ENCODE results near the gene IP6K3.

The IP6K3 gene

DNA sequence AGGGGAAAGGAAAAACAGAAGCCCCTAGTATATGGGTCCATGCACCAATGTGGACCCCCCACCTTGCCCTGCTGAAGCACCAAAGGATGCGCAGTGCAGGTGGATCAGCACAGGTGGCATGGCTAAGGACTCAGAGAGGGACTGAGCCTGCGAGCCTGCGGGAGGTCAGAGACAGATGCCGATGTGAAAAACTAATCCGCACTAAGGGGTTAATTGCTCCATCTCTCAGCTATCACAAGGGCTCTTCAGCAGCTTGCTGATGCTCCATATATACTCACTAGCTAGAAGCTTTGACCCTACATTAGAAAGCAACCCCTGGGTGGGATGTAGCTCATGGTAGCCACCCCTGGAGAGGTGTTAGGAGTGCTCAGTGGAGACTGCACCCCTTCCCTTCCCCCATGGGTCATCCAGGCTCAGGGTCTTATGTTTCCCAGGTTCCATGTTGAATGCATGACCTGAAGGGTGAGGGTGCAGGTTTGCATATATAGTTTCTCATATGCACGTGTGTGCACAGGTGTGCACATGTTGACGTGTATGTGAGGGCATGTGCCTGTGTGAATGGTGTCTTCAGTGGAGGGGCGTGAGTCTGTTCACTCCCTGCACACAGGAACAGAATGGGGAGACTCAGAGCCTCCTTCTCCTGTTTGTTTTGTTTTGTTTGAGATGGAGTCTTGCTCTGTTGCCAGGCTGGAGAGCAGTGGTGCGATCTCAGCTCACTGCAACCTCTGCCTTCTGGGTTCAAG, 13.4 kb upstream of the IP6K3 start:
- DNase-seq (ENCODE audit: low read depth) = no peak

DNA sequence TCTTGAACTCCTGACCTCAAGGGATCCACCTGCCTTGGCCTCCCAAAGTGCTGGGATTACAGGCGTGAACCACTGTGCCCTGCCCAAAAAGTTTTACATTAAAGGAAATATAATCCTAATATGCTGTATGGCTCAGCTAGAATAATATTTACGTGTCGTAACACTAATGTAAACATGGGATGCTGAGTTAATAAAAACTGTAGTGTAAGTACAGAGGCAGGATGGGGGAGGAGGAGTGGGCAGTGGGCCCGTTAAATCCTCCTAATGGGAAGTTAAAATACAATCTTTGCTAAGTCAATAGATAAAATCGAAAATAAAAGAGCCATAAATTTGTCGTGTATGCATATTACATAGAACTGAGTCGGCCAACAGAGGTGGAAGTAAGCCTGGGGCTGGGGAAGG, 12.1 kb upstream of the IP6K3 start:
- DNase-seq (ENCODE audit: low read depth) = no peak

GRCh38 chr6:33757906-33758305, 11.2 kb upstream of the IP6K3 start:
- DNase-seq (ENCODE audit: low read depth) = no peak

GRCh38 chr6:33757113-33757512, 10.4 kb upstream of the IP6K3 start:
- DNase-seq (ENCODE audit: low read depth) = no peak

DNA sequence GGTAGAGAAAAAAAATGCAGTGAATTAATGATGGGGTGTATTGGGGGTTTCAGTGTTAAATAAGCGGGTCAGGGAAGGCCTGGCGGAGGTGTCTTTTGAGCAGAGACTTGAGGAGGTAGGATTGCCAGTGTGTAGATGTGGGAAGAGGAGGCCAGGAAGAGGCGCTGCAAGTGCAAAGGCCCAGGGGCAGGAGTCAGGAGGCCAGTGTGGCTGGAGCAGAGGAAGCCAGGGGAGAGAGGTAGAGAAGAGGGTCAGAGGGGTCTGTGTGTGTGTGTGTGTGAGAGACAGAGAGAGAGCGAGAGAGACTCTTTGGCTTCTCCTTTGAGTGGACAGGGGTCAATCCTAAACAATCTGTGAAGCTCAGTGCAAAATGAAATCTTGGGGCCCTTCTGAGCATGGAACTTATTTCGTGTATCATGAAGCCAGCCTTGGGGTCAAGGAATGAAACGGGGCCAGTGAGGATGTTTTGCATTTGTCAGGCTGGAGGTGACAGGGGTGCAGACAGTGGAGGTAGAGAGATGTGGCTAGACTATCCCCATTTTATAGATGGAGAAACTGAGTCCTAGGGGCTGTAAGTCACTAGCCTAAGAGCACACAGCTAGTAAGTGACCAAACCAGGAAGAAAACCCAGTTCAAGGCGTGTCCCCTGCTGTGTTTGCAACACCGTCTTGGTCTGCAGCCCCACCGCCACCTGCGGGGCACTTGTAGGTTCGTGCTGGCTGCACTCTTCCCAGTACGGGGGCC, 9.7 kb upstream of the IP6K3 start:
- no peak for DNase-seq (ENCODE audit: low read depth)

DNA sequence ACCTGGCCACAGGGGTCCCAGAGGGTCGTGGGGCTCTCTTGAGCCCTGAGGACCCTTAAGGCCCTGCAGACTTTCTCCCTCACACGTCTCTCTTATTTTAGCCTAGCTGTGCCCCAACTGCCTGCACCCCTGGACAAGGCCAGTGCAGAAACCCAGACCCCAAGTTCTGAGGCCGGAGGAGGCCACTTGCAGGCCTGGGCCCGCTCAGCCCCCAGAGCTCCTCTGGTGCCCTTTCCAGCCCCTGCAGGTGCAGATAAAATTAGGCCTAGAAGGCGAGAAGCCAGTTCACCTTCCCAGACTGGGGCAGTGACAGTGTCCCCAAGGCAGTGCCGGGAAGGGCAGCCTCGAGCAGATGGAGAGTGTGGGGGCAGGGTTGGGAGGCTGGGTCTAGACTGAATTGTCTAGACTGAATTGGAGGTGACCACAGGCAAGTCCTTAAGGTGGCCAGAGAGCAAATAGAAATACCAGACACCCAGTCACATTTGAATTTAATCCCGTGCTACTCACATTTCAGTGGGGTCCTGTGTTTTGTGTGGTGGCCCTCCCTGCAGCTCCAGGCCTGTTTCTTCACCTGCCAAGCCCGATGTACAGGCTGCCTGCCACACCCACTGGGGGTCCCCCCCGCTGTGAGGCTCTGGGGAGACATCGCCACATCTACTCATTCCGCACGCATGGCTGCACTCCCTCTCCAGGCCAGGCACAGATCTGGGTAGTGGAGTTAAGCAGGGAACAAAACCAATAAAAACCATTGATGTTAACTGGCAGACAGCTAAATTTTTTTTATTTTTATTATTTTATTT, 8.6 kb upstream of the IP6K3 start:
- no peak for DNase-seq (ENCODE audit: low read depth)

- DNase-seq (ENCODE audit: low read depth) = no peak
Measured at GRCh38 chr6:33754222-33754621, 7.5 kb upstream of the IP6K3 start.

DNA sequence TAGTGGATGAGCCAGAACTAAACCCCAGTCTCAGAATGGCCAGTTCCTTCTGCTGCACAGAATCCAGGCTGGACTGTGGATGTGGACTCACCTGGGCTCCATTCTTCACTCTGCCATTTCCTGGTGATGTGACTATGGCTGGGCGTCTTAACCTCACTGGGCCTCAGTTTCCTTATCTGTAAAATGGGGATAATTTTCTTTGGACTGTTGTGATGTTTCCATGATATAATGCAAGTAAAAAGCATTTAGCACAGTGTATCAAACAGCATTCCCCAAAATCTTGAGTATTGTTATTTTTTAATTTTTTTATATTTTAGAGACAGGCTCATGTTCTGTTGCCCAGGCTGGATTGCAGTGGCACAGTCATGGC, 5.9 kb upstream of the IP6K3 start:
- no peak for DNase-seq (ENCODE audit: low read depth)

DNA sequence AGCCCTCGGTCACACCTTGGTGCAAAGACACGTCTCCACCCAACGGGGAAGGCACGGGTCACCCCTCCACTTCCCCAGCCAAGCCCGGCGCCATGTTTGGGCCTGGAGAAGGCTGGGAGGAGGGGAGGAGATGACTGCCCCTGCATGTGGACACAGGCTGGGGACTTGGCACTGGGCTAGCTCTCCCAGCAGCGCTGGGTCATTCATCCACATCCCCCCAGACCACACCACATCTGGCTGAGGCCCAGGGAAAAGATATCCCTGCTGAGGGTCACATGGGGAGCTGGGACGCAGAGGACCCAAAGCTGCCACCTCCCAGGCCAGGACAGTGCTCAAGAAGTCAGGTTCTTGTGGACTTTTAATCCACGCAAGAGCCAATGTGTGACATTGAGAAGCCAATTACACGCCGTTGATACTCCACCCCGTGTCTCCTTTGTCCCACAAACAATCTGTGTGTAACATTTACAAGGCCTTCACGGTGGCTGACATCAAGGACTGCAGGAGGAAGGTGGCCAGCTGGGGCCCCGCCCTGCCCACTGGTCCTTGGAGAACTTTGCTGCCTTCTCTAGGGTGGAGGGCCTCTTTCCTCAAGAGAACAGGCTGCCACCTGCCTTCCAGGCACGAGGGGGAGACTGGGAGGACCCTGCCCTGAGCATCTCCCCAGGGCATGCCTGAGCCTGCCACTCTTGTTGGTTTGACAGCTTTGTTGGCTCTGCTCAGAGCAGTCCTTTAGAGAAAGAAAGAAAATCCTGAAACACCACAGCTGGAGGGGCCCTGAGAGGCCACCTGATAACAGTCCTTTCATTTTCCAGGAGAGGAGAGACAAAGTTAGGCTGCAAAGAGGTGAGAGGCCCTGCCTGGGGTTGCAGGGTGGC, 5.3 kb upstream of the IP6K3 start:
- DNase-seq (ENCODE audit: low read depth) = no peak

GRCh38 chr6:33750244-33750991, 3.7 kb upstream of the IP6K3 start:
- DNase-seq (ENCODE audit: low read depth) = no peak

DNA sequence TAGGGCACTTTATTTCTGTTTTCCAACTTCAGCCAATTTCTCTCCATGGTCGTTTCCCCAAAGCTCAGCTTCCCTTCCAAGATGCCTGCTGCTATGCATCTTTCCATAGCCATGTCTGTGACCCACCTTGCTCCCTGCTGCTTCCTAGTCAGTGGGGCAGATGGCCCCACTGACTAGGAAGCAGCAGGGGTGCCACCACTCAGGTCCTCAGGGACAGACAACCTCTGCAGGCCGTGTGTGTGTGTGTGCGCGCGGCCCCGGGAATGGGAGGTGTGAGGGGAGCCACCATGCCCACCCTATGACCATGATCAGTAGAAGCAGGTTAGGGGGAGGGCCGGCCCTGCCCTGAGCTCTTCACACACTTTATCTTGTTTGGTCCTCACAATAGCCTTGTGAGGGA, 2.7 kb upstream of the IP6K3 start:
- no peak for DNase-seq (ENCODE audit: low read depth)

- DNase-seq (ENCODE audit: low read depth) = no peak
Measured at GRCh38 chr6:33748841-33749240, 2.1 kb upstream of the IP6K3 start.

DNA sequence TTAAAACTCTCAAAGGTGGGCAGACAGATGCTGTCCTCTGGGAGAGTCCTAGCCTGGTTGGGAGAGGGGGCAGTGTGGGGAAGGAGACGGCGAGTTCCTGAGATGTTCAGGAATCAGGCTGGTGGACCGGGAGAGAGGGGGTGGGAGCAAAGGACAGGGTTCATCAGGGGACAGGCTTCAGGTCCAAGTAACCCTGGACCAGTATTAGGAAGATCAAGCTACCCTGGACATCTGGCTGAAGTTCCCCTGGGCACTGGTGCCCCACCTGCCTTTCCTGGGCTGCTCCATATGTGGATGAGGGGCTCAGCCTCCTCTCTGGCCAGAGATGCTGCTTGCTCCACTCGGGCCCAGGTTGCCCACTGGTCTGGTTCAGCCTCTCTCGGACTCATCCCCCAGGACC, 1.1 kb upstream of the IP6K3 start:
- no peak for DNase-seq (ENCODE audit: low read depth)

DNA sequence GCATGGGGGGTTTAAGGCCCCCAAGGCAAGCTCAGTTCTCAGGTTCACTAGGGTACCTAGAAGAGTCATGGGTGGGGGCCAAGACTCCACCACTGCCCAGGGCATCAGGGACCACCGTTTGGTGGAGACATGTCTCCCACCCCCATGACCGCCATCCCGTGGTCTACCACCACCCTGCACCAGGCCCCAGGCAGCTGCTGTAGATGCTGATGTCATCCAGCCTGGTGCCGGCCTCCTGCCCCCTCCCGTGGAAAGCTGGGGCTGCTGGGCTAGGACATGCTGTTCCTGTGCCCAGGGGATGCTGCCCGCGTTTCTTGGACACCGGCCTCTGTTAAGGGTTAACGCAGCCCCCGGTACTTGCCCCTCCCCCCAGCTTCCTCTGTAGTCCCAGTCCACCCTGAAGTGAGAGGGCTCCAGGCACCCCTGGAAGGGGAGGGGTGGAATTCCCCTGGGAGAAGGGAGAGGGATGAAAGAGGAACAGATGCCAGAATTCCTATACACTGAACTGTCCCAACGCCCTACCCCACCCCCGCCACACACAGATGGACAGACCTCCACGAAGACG, 587 bp downstream of the IP6K3 start:
- DNase-seq (ENCODE audit: low read depth) = no peak

GRCh38 chr6:33745548-33745947, 1.2 kb downstream of the IP6K3 start:
- no peak for DNase-seq (ENCODE audit: low read depth)

GRCh38 chr6:33744895-33745546, 1.7 kb downstream of the IP6K3 start:
- DNase-seq (ENCODE audit: low read depth) = no peak

- DNase-seq (ENCODE audit: low read depth) = peak; percentile 67
Measured at GRCh38 chr6:33744001-33744848, 2.5 kb downstream of the IP6K3 start.

DNA sequence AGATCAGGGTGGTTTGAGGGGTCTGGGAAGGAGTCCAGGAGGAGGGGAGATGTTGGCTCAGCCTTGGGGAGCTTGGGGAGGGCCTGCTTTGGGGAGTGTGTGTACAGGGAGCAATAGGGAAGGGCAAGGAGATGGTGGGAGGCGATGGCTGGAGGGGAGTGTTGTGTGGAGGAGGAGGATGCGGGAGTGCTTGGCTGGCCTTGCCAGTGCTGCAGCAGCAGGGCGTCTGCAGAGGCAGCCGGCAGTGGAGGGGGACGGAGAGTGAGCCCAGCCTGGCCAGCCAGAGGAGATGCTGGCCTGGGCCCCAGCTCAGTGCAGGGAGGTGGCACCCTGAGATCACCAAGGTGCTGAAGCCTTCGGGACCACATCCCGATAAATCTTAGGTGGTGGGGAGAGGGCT, 3.9 kb downstream of the IP6K3 start:
- DNase-seq (ENCODE audit: low read depth) = no peak

DNA sequence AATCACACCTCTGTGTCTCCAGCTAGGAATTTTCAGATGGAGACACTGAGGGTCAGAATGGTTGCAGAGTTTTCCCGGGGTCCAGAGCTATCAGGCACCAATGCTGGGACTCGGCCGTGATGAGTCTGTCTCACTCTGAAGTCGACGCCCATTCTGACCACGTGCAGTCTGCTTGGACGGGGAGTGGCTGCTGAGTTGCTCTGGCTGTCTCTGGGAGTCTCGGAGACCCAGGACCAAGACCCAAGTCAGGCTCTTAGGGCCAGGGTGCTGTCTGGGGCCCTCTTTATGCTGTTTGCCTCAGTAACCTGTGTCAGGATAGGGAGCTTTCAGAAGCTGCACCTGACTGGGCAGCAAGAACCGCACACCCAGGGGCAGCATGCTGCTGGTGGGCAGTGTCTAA, 4.6 kb downstream of the IP6K3 start:
- no peak for DNase-seq (ENCODE audit: low read depth)

Data from activated T-cell treated with anti-CD3 and anti-CD28 coated beads for 24 hours (primary cell).